ENCODE results near the gene SLC5A1.
"Not testable (repeated sequence)": the region's sequence is repeated elsewhere in the genome, so short reads cannot be mapped to it uniquely, and the experiment has no call there.

The SLC5A1 gene

GRCh38 chr22:32150647-32151046 lies 107.6 kb downstream of the SLC5A1 start:
- DNase-seq = not testable (repeated sequence)

- DNase-seq = not testable (repeated sequence)
Observed at GRCh38 chr22:32151641-32152040, 108.6 kb downstream of the SLC5A1 start.

GRCh38 chr22:32154727-32155126 lies 111.7 kb downstream of the SLC5A1 start:
- not testable (repeated sequence) for DNase-seq

GRCh38 chr22:32157632-32158031 lies 114.6 kb downstream of the SLC5A1 start:
- not testable (repeated sequence) for DNase-seq

- DNase-seq = no peak
Observed at GRCh38 chr22:32158712-32159533, 115.9 kb downstream of the SLC5A1 start, which contains the start of gene C22orf42. Gene C22orf42 (minus strand): TSS chr22:32159303. CDS start chr22:32159215, 88 bp downstream.

- DNase-seq = not testable (repeated sequence)
Observed at GRCh38 chr22:32160411-32160810, 117.3 kb downstream of the SLC5A1 start.

Data from GDM1 (cell line).